Measurements from ENCODE around the gene PRR5. TPM values are rescaled to one million over a fixed set of nuclear protein-coding genes. Genes with fewer than 3 reads are reported as not detected.
A peak's percentile ranks its signal among the peaks of the same experiment; 100 is the strongest.

PRR5 gene
- total and polyA plus RNA-seq, 2 donors from 2014 or later: 24.0 to 46.0 TPM

GRCh38 chr22:44735518-44736428, 33.8 kb downstream of the PRR5 start:
- FAIRE-seq: no peak
- H3K9ac ChIP-seq (ENCODE audit: low read length in 3 of 3): peak overlapping the region in 1 of 3 donors; percentile 3
- no peaks in the 10 kb centered on the region for H3K27me3 ChIP-seq (ENCODE audit: control insufficient read depth, insufficient read depth, low read length)
- no peak overlapping the region for H3K4me3 ChIP-seq (ENCODE audit: low read length in 3 of 3)
- peak; percentile 69 to 90 (median 83) for DNase-seq
- intact Hi-C loops (cut with DNase I): no loop called here
- TF ChIP-seq CTCF (IDR thresholded peaks at IDR 0.05; ENCODE audit: borderline replicate concordance, extremely low read depth, insufficient read depth): peak; percentile 95
- H3K9me3 ChIP-seq (ENCODE audit: control insufficient read depth in 2 of 3, insufficient read depth in 1 of 3, low read length in 3 of 3): no peaks in the 10 kb centered on the region
- H3K36me3 ChIP-seq (ENCODE audit: control insufficient read depth in 2 of 3, insufficient read depth in 3 of 3, low read length in 3 of 3): peaks cover 2 to 6% (median 3%) of the 10 kb centered on the region in 3 donors
- no peak overlapping the region for H3K27ac ChIP-seq (ENCODE audit: low read depth in 2 of 2, low read length in 2 of 2)
- peaks cover 0 to 12% (median 0%) of the 10 kb centered on the region in 3 donors for H3K4me1 ChIP-seq (ENCODE audit: control insufficient read depth in 2 of 3, insufficient read depth in 2 of 3, low read depth in 1 of 3, low read length in 3 of 3)

GRCh38 chr22:44736581-44737405, 34.8 kb downstream of the PRR5 start:
- intact Hi-C loops (cut with DNase I): no loop called here
- DNase-seq (peak in 4 of 5 donors; percentile 36 to 76 (median 62)), FAIRE-seq (no peak)
- Histone ChIP-seq H3K36me3 (ENCODE audit: control insufficient read depth in 2 of 3, insufficient read depth in 3 of 3, low read length in 3 of 3) (peaks cover 2 to 6% (median 3%) of the 10 kb centered on the region in 3 donors), H3K27me3 (ENCODE audit: control insufficient read depth, insufficient read depth, low read length) (no peaks in the 10 kb centered on the region), H3K9me3 (ENCODE audit: control insufficient read depth in 2 of 3, insufficient read depth in 1 of 3, low read length in 3 of 3) (no peaks in the 10 kb centered on the region), H3K4me1 (ENCODE audit: control insufficient read depth in 2 of 3, insufficient read depth in 2 of 3, low read depth in 1 of 3, low read length in 3 of 3) (peaks cover 0 to 12% (median 0%) of the 10 kb centered on the region in 3 donors), H3K4me3 (ENCODE audit: low read length in 3 of 3) (no peak overlapping the region), H3K27ac (ENCODE audit: low read depth in 2 of 2, low read length in 2 of 2) (no peak overlapping the region), H3K9ac (ENCODE audit: low read length in 3 of 3) (no peak overlapping the region)
- TF ChIP-seq CTCF (IDR thresholded peaks at IDR 0.05; ENCODE audit: borderline replicate concordance, extremely low read depth, insufficient read depth): no peak

GRCh38 chr22:44737406-44738346, 35.7 kb downstream of the PRR5 start:
- peak overlapping the region; percentile 41 to 71 for H3K27ac ChIP-seq (ENCODE audit: low read depth in 2 of 2, low read length in 2 of 2)
- FAIRE-seq (no peak), DNase-seq (peak in 1 of 5 donors; percentile 16)
- H3K4me1 ChIP-seq (ENCODE audit: control insufficient read depth in 2 of 3, insufficient read depth in 2 of 3, low read depth in 1 of 3, low read length in 3 of 3): peaks cover 0 to 12% (median 0%) of the 10 kb centered on the region in 3 donors
- TF ChIP-seq CTCF (IDR thresholded peaks at IDR 0.05; ENCODE audit: borderline replicate concordance, extremely low read depth, insufficient read depth): no peak
- no peaks in the 10 kb centered on the region for H3K27me3 ChIP-seq (ENCODE audit: control insufficient read depth, insufficient read depth, low read length)
- no peaks in the 10 kb centered on the region for H3K9me3 ChIP-seq (ENCODE audit: control insufficient read depth in 2 of 3, insufficient read depth in 1 of 3, low read length in 3 of 3)
- no peak overlapping the region for H3K9ac ChIP-seq (ENCODE audit: low read length in 3 of 3)
- peaks cover under 1 to 2% (median under 1%) of the 10 kb centered on the region in 3 donors for H3K36me3 ChIP-seq (ENCODE audit: control insufficient read depth in 2 of 3, insufficient read depth in 3 of 3, low read length in 3 of 3)
- H3K4me3 ChIP-seq (ENCODE audit: low read length in 3 of 3): no peak overlapping the region
- intact Hi-C loops (cut with DNase I): no loop called here
